Fibroblast of the aortic adventitia (primary cell): ENCODE results near the gene TBC1D3C. TPM values are rescaled to one million over a fixed set of nuclear protein-coding genes. Genes with fewer than 3 reads are reported as not detected.
"Not testable (repeated sequence)": the region's sequence is repeated elsewhere in the genome, so short reads cannot be mapped to it uniquely, and the experiment has no call there.

Experiments used
- DNase-seq: peaks from one replicate; pipeline ENCODE4 v3.0.0-alpha.2; 2010; ENCODE audit warnings: low read depth
- H3K4me3 ChIP-seq: 2 replicates; pipeline ENCODE4 v1.5.1; 2011; ENCODE audit warnings: low read depth, mild to moderate bottlenecking, control low read depth, low read length, moderate library complexity
- small RNA-seq: library from RNA; depleted of rRNA; stranded (forward); fragments of <200 nt; gene quantifications from one replicate; pipeline ENCODE3, GENCODE V24; 2012
- total RNA-seq: library from RNA; depleted of rRNA; stranded (reverse); fragments of >200 nt; gene quantifications from 2 replicates; pipeline ENCODE4 v1.2.3, GENCODE V29; 2012; ENCODE audit warnings: low replicate concordance

Gene TBC1D3C
- total RNA-seq = not detected in 2 replicates

- DNase-seq, H3K4me3 ChIP-seq: not testable (repeated sequence)
These were observed at the start of gene TBC1D3C for GRCh38 chr17:38068534-38068933. TBC1D3C (minus strand) TSS chr17:38068634; CDS start chr17:38067066, 1,568 bp downstream.

- DNase-seq, H3K4me3 ChIP-seq: not testable (repeated sequence)
These were observed 30.8 kb upstream of the TBC1D3C start for GRCh38 chr17:38099262-38099661.

- DNase-seq, H3K4me3 ChIP-seq: not testable (repeated sequence)
These were observed 25.7 kb upstream of the TBC1D3C start for GRCh38 chr17:38094059-38094694.

GRCh38 chr17:38088120-38088519 is 19.7 kb upstream of the TBC1D3C start:
- not testable (repeated sequence) for DNase-seq

GRCh38 chr17:38087344-38087743 is 18.9 kb upstream of the TBC1D3C start:
- H3K4me3 ChIP-seq, DNase-seq: not testable (repeated sequence)

More at GRCh38 chr17:38088120-38088519, 19.7 kb upstream of the TBC1D3C start:
- H3K4me3 ChIP-seq = not testable (repeated sequence)

Small RNA genes lying within 50 kb of the gene (small RNA-seq; reads per million reads assigned to genes)
- gene RF00019 = not detected

Other genes with a start within 250 kb of the TBC1D3C start
- gene TBC1D3K, start 144.2 kb downstream of the TBC1D3C start, total RNA-seq = not detected in 2 replicates
- 2.2 and 4.2 TPM in 2 replicates for gene TBC1D3L, start 79.6 kb downstream of the TBC1D3C start, total RNA-seq
- not detected in 2 replicates for gene TBC1D3D, start 64.7 kb downstream of the TBC1D3C start, total RNA-seq
- gene TBC1D3E, start 59.3 kb upstream of the TBC1D3C start, total RNA-seq = not detected in 2 replicates
- not detected in 2 replicates for gene TBC1D3, start 123.9 kb upstream of the TBC1D3C start, total RNA-seq
- 34.1 and 42.2 TPM in 2 replicates for gene MRPL45, start 228.5 kb upstream of the TBC1D3C start, total RNA-seq